HFFc6 (cell line): ENCODE data around the gene SLC4A8. TPM values are rescaled to one million over a fixed set of nuclear protein-coding genes. Genes with fewer than 3 reads are reported as not detected.

Experiments
- DNase-seq: peaks from one replicate; pipeline ENCODE4 v3.0.0-alpha.2; 2018
- H3K27ac Mint-ChIP-seq: 2 replicates; pipeline ENCODE4 v1.8.0; 2020; ENCODE audit warnings: mild to moderate bottlenecking, mixed read lengths
- H3K27me3 Mint-ChIP-seq: 2 replicates; pipeline ENCODE4 v1.8.0; 2021; ENCODE audit warnings: mild to moderate bottlenecking, moderate library complexity, mixed read lengths; ENCODE audit not compliant: insufficient read depth
- H3K36me3 Mint-ChIP-seq: 2 replicates; pipeline ENCODE4 v1.8.0; 2021; ENCODE audit warnings: low read depth, mixed read lengths
- H3K4me1 Mint-ChIP-seq: 2 replicates; pipeline ENCODE4 v1.8.0; 2020; ENCODE audit warnings: low read depth, mixed read lengths
- H3K4me3 Mint-ChIP-seq: 2 replicates; pipeline ENCODE4 v1.8.0; 2020; ENCODE audit warnings: mild to moderate bottlenecking, moderate library complexity, mixed read lengths
- H3K9me3 Mint-ChIP-seq: 2 replicates; pipeline ENCODE4 v1.8.0; 2020; ENCODE audit warnings: mild to moderate bottlenecking, mixed read lengths
- total RNA-seq, 6 experiments: library from RNA; stranded (reverse); fragmentation: NEBNext Ultra II Directional; extraction: Animal tissue kit (Norgen Biotek cat#: 25700); gene quantifications; 2 replicates in 1 of 6; 3 replicates in 5 of 6; pipeline ENCODE4 v1.2.3, GENCODE V29; 2021
- TF ChIP-seq, protein P1 (sequence below): fragments of 200-600 bp; sonication (generic); IDR thresholded peaks from 2 replicates; pipeline ENCODE4 v1.5.0; 2021; ENCODE audit warnings: antibody characterized with exemption, mild to moderate bottlenecking

Gene SLC4A8
- total RNA-seq, 6 experiments from 2014 or later = 10.2 to 21.9 (median 14.4) TPM

DNA sequence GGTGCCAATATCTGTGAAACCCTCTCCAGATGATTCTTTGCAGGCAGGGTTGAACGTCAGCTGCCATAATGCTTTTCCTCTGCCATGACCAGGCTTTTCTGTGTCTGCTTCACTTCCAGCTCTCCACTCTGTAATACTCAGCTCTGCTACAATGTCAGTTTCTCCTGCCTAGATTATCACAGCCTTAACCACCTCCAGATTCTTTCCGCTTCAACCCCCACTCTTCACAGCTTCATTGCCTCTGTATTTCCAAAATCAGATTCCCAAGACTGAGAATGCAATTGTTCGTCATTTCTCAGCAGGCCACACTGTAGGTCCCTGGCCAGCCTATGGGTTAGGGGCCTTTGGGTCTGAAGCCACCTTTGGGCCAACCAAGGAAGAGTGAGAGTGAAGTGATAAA is 92.7 kb downstream of the SLC4A8 start:
- no peak for DNase-seq
- Mint-ChIP-seq H3K4me3 (no peak overlapping the region), H3K4me1 (peaks cover 13% of the 10 kb centered on the region), H3K27ac (no peak overlapping the region), H3K36me3 (no peaks in the 10 kb centered on the region), H3K9me3 (no peaks in the 10 kb centered on the region), H3K27me3 (peaks cover 4% of the 10 kb centered on the region)
- TF ChIP-seq, protein P1, sequence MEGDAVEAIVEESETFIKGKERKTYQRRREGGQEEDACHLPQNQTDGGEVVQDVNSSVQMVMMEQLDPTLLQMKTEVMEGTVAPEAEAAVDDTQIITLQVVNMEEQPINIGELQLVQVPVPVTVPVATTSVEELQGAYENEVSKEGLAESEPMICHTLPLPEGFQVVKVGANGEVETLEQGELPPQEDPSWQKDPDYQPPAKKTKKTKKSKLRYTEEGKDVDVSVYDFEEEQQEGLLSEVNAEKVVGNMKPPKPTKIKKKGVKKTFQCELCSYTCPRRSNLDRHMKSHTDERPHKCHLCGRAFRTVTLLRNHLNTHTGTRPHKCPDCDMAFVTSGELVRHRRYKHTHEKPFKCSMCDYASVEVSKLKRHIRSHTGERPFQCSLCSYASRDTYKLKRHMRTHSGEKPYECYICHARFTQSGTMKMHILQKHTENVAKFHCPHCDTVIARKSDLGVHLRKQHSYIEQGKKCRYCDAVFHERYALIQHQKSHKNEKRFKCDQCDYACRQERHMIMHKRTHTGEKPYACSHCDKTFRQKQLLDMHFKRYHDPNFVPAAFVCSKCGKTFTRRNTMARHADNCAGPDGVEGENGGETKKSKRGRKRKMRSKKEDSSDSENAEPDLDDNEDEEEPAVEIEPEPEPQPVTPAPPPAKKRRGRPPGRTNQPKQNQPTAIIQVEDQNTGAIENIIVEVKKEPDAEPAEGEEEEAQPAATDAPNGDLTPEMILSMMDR = no peak

DNA sequence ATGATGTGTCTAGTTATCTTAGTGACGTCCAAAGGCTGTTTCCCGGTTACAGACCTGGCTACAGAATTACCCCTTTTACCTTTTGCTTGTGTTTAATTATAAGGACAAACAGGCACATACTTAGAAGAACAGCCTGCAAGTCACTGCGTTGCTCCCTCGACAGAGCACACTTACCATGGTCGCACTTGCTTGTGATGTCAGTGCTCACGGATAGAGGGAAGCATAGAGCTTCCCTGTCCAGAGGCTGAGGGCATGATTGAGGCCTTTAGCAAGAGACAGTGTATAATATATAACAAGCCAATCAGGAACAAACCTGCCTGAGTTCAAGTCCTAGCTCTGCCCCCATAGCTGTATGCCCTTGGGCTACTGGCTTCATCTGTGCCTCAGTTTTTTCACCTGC is 93.2 kb downstream of the SLC4A8 start:
- TF ChIP-seq, protein P1 = no peak
- DNase-seq = no peak
- H3K27ac Mint-ChIP-seq = peak overlapping the region; percentile 67; the same call in 1 of the 2 replicates
- no peaks in the 10 kb centered on the region for H3K9me3 Mint-ChIP-seq
- H3K36me3 Mint-ChIP-seq = no peaks in the 10 kb centered on the region
- H3K4me1 Mint-ChIP-seq = peaks cover 13% of the 10 kb centered on the region
- peaks cover 4% of the 10 kb centered on the region for H3K27me3 Mint-ChIP-seq
- no peak overlapping the region for H3K4me3 Mint-ChIP-seq

DNA sequence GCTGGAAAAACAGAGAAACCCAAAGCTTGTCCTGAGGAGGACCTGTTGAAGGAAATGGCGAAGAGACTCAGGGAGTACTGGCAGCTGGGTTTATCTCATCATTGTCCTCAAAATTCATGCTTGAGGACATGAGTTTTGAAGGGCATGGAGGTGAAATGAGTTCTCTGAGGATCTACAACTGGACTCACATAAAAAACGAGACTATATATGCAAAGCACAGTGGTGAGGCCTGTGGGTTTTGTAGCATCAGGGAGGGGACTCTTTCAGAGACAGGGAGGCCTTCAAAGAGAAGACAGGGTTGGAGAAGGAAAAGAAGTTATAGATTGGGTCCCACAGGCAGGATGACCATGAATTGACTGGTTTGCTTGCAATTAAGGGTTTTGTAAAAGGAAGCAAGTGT is 95.1 kb downstream of the SLC4A8 start:
- Mint-ChIP-seq H3K27ac (no peak overlapping the region), H3K27me3 (peaks cover 4% of the 10 kb centered on the region), H3K4me3 (no peak overlapping the region), H3K36me3 (no peaks in the 10 kb centered on the region), H3K4me1 (peaks cover 13% of the 10 kb centered on the region), H3K9me3 (no peaks in the 10 kb centered on the region)
- TF ChIP-seq, protein P1 = no peak
- no peak for DNase-seq

DNA sequence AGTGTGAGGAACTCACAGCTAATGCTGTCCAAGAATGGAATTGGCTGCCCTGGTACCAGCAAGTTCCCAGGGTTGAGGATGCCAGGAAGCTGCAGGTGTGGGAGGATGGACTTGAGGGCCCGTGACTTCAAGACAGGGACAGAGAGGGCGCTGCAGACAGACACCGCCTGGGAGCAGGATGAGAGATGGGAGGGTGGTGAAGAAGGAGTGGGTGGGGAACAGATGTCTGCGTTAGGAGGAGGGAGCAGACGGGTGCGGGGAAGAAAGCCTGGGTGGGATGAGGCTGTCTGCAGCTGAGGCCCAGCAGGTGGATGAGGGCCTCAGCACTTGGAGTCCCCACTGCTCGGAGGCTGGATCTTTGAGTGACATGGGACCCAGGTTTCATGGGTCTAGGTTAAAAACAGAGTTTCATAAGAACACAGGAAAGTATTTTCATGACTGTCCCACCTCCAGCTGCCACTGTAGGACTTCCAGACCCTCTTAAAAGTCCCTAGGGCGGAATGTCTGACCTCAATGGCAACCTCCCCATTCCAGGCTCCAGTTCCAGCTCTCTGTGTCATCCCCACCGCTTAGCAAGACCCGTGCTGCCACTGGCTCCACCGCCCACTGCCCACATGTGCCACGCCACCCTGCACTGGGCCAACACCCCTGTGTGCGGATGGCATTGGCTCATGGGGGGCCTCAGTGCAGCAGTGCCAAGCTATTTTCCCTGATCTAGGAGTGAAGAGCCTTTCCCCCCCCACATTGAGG is 96.1 kb downstream of the SLC4A8 start:
- Mint-ChIP-seq H3K36me3 (no peaks in the 10 kb centered on the region), H3K4me3 (no peak overlapping the region)

DNA sequence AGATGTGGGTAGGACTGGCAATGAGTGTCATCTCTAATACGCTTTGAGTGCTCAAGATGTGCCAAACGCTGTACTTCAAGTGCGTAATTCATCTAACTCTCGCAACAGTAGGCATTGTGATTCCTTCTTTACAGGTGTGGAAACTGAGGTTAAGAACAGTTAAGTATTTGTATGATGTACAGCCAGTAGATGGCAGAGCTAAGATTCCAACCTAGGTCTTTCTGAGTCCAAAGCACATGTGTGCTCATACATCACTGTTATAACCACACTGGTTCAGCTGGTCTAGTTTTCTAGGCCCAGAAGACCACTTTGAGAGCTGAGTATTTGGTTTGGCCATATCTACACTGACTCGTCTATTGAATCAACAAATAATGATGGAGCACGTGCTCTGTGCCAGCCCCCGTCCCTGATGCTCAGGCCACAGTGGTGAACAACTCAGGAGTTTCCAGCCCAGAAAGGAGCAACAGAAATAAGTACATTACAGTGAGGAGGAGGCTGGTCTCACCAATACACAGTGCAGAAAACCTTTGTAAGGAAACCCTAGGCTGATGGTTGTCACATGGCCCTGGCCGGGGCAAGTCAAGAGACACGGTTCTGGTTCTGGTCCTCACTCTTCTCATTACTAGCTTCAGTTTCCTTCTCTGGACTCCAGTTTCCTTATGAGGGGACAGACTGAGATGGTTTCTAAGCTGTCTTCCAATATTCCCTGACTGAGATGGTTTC is 97.1 kb downstream of the SLC4A8 start:
- Mint-ChIP-seq H3K4me1 (peaks cover 13% of the 10 kb centered on the region), H3K4me3 (no peak overlapping the region), H3K27me3 (peaks cover 1% of the 10 kb centered on the region), H3K36me3 (no peaks in the 10 kb centered on the region), H3K9me3 (no peaks in the 10 kb centered on the region), H3K27ac (no peak overlapping the region)
- DNase-seq = no peak
- TF ChIP-seq, protein P1 = peak; percentile 63

More for the DNA sequence above, 96.1 kb downstream of the SLC4A8 start:
- Mint-ChIP-seq H3K4me1 (peaks cover 13% of the 10 kb centered on the region), H3K27me3 (peaks cover 4% of the 10 kb centered on the region), H3K9me3 (no peaks in the 10 kb centered on the region), H3K27ac (no peak overlapping the region)
- TF ChIP-seq, protein P1 = no peak; the same call in 1 of the 2 replicates
- no peak for DNase-seq
